Posterior vena cava (tissue), 2 donors: ENCODE results near the gene FXYD5. TPM values are rescaled to one million over a fixed set of nuclear protein-coding genes. Genes with fewer than 3 reads are reported as not detected.

ENCODE experiments used
- total RNA-seq, 2 donors: library from RNA; stranded (reverse); fragmentation: NEBNext Ultra II Directional; extraction: Animal tissue kit (Norgen Biotek cat#: 25700); gene quantifications; one replicate each; pipeline ENCODE4 v1.2.1, GENCODE V29; 2021
- donor health status: DM: yes; HTN: yes; CAD: no.
- donor health status: DM: yes; HTN: yes; CAD: no.

FXYD5 gene
- total RNA-seq, 2 donors from 2014 or later = 67.9 to 89.3 TPM

Other genes with a start within 250 kb of the FXYD5 start
- gene ZNF30, start 227.8 kb upstream of the FXYD5 start, total RNA-seq = 1 to 10 TPM; 2.2 to 3.4 TPM
- gene ZNF792, start 190.5 kb upstream of the FXYD5 start, total RNA-seq = 1 to 10 TPM; 4.9 to 6.2 TPM
- gene GRAMD1A, start 154.4 kb upstream of the FXYD5 start, total RNA-seq = 10 to 100 TPM; 83.0 to 87.0 TPM
- 10 to 100 TPM; 30.8 to 42.4 TPM for gene SCN1B, start 124.3 kb upstream of the FXYD5 start, total RNA-seq
- gene HPN, start 113.0 kb upstream of the FXYD5 start, total RNA-seq = 1 to 10 TPM in 1 of 2 donors, under 1 TPM in 1; 1.00 to 1.7 TPM
- not detected for gene FXYD3, start 38.9 kb upstream of the FXYD5 start, total RNA-seq
- gene LGI4, start 19.7 kb upstream of the FXYD5 start, total RNA-seq = 1 to 10 TPM; 9.1 to 10.0 TPM
- gene FXYD1, start 15.9 kb upstream of the FXYD5 start, total RNA-seq = 100 to 1,000 TPM; 157 to 183 TPM
- gene FXYD7, start 11.5 kb upstream of the FXYD5 start, total RNA-seq = under 1 TPM in 1 of 2 donors, not detected in 1; 0.43 TPM
- gene FAM187B, start 74.0 kb downstream of the FXYD5 start, total RNA-seq = not detected
- 1 to 10 TPM; 5.1 to 5.5 TPM for gene LSR, start 94.3 kb downstream of the FXYD5 start, total RNA-seq
- 10 to 100 TPM; 78.9 to 88.0 TPM for gene USF2, start 114.2 kb downstream of the FXYD5 start, total RNA-seq
- gene HAMP, start 127.8 kb downstream of the FXYD5 start, total RNA-seq = not detected
- not detected for gene MAG, start 137.4 kb downstream of the FXYD5 start, total RNA-seq
- 1 to 10 TPM; 3.7 to 5.6 TPM for gene CD22, start 174.5 kb downstream of the FXYD5 start, total RNA-seq
- not detected for gene FFAR1, start 193.2 kb downstream of the FXYD5 start, total RNA-seq
- under 1 TPM in 1 of 2 donors, not detected in 1; 0.14 TPM for gene FFAR3, start 203.7 kb downstream of the FXYD5 start, total RNA-seq
- gene GPR42, start 216.3 kb downstream of the FXYD5 start, total RNA-seq = under 1 TPM in 1 of 2 donors, not detected in 1; 0.28 TPM